Neuronal stem cell (in vitro differentiated cells): ENCODE results near the gene PYGO2.

Source experiments
- DNase-seq: peaks from one replicate; pipeline ENCODE4 v3.0.0-alpha.2; 2013; ENCODE audit warnings: low spot score
- H2AFZ ChIP-seq: one replicate; pipeline ENCODE4 v1.6.1; 2013; ENCODE audit warnings: mild to moderate bottlenecking, low read length, inconsistent platforms
- H2AK5ac ChIP-seq: 2 replicates; pipeline ENCODE4 v1.6.1; 2013; ENCODE audit warnings: low read depth, mild to moderate bottlenecking, inconsistent platforms, low read length, moderate library complexity, mixed read lengths
- H2BK120ac ChIP-seq: 2 replicates; pipeline ENCODE4 v1.6.1; 2013; ENCODE audit warnings: low read depth, mild to moderate bottlenecking, inconsistent platforms, low read length, moderate library complexity, mixed read lengths
- H2BK12ac ChIP-seq: one replicate; pipeline ENCODE4 v1.6.1; 2013; ENCODE audit warnings: low read length, inconsistent platforms
- H2BK15ac ChIP-seq: 2 replicates; pipeline ENCODE4 v1.6.1; 2013; ENCODE audit warnings: mild to moderate bottlenecking, low read length, inconsistent platforms, mixed read lengths
- H2BK5ac ChIP-seq: one replicate; pipeline ENCODE4 v1.6.1; 2013; ENCODE audit warnings: inconsistent platforms, mild to moderate bottlenecking, low read length, moderate library complexity
- H3K14ac ChIP-seq: one replicate; pipeline ENCODE4 v1.6.1; 2013; ENCODE audit warnings: low read length, inconsistent platforms
- H3K18ac ChIP-seq: 2 replicates; pipeline ENCODE4 v1.6.1; 2013; ENCODE audit warnings: low read length, inconsistent platforms
- H3K23ac ChIP-seq: 2 replicates; pipeline ENCODE4 v1.6.1; 2013; ENCODE audit warnings: low read depth, mild to moderate bottlenecking, mixed read lengths, low read length, inconsistent platforms; ENCODE audit not compliant: poor library complexity
- H3K27ac ChIP-seq: replicated peaks from 3 replicates; pipeline ENCODE4 v1.5.1; 2013; ENCODE audit warnings: low read length, inconsistent platforms
- H3K27me3 ChIP-seq, 3 experiments: 2 replicates each; pipeline ENCODE4 v1.6.1; 2013; ENCODE audit warnings: low read length in 3 of 3, mild to moderate bottlenecking in 2 of 3, inconsistent platforms in 1 of 3, low read depth in 1 of 3, mixed read lengths in 1 of 3, moderate library complexity in 1 of 3; ENCODE audit not compliant: control insufficient read depth in 3 of 3, insufficient read depth in 3 of 3
- H3K36me3 ChIP-seq, 2 donors: replicated peaks in 1 of 2; 2 replicates each; pipeline ENCODE4 v1.6.1; 2013; ENCODE audit warnings: low read length in 2 of 2; ENCODE audit not compliant: control insufficient read depth in 2 of 2, insufficient read depth in 2 of 2
- H3K4ac ChIP-seq: 2 replicates; pipeline ENCODE4 v1.6.1; 2013; ENCODE audit warnings: inconsistent platforms, mild to moderate bottlenecking, low read length, moderate library complexity
- H3K4me1 ChIP-seq, 2 donors: 1 replicate in 1 of 2; 2 replicates in 1 of 2; pipeline ENCODE4 v1.6.1; 2013; ENCODE audit warnings: low read length in 2 of 2, low read depth in 1 of 2; ENCODE audit not compliant: control insufficient read depth in 2 of 2, insufficient read depth in 1 of 2
- H3K4me2 ChIP-seq: one replicate; pipeline ENCODE4 v1.6.1; 2013; ENCODE audit warnings: mild to moderate bottlenecking, low read length, inconsistent platforms; ENCODE audit not compliant: insufficient read depth, poor library complexity, severe bottlenecking
- H3K4me3 ChIP-seq, 2 donors: 2 replicates each; pipeline ENCODE4 v1.5.1; 2013; ENCODE audit warnings: low read length in 2 of 2, mild to moderate bottlenecking in 2 of 2, inconsistent platforms in 1 of 2, moderate library complexity in 1 of 2
- H3K79me1 ChIP-seq: one replicate; pipeline ENCODE4 v1.6.1; 2013; ENCODE audit warnings: low read depth, mild to moderate bottlenecking, inconsistent platforms, low read length, moderate library complexity
- H3K9ac ChIP-seq: one replicate; pipeline ENCODE4 v1.6.1; 2013; ENCODE audit warnings: mild to moderate bottlenecking, low read depth, low read length, inconsistent platforms; ENCODE audit not compliant: poor library complexity
- H3K9me3 ChIP-seq, 2 donors: replicated peaks in 1 of 2; 2 replicates each; pipeline versions ENCODE3 to v1.6.1; 2013; ENCODE audit warnings: low read length in 2 of 2, mild to moderate bottlenecking in 2 of 2, inconsistent platforms in 1 of 2, low read depth in 1 of 2, mixed read lengths in 1 of 2, moderate library complexity in 1 of 2; ENCODE audit not compliant: control insufficient read depth in 2 of 2, insufficient read depth in 1 of 2
- H4K8ac ChIP-seq: one replicate; pipeline ENCODE4 v1.6.1; 2013; ENCODE audit warnings: low read depth, mild to moderate bottlenecking, inconsistent platforms, low read length, moderate library complexity
- H4K91ac ChIP-seq: one replicate; pipeline ENCODE4 v1.6.1; 2013; ENCODE audit warnings: low read length, low read depth, mild to moderate bottlenecking, inconsistent platforms; ENCODE audit not compliant: poor library complexity
- WGBS, 2 donors: extraction: QIAGEN DNeasy Blood & Tissue Kit; methylation state at CpG; one replicate each; pipeline ENCODE4 v1.1.7; 2013; ENCODE audit warnings: missing lambda C conversion rate in 2 of 2, mixed read lengths in 1 of 2; ENCODE audit not compliant: insufficient read length in 2 of 2, insufficient replicate concordance in 1 of 2; ENCODE audit errors: extremely low coverage in 2 of 2; 5-methylcytosine and 5-hydroxymethylcytosine counted together

PYGO2 gene

DNA sequence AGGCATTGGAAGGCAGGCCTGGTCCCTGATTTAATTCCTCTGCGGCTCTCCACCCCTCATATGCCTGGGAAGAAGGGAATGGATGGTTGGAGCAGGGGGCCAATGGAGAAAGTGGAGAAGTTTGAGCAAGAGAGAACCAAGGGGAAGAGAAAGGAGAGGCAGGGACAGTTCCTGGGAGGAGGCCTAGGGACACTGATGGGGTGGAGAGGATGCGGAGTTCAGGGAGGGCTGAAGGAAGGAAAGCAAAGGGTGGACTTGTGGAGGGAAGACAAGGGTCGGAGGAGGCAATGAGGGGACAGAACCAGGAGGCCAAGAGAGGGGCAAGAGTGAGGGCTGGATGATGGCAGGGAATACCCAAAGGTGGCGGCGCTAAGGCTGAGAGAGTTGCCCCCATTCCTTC lies 48.2 kb upstream of the PYGO2 start:
- Histone ChIP-seq H2BK12ac (peak overlapping the region; percentile 69), H3K4me1 (peaks cover 14 to 31% of the 10 kb centered on the region in 2 donors), H3K18ac (peak overlapping the region; percentile 7), H3K4me2 (no peak overlapping the region), H3K9me3 (no peaks in the 10 kb centered on the region), H2AK5ac (peak overlapping the region; percentile 86), H2BK15ac (peak overlapping the region; percentile 30), H2BK5ac (no peak overlapping the region), H3K23ac (no peak overlapping the region), H3K9ac (no peak overlapping the region), H3K14ac (no peak overlapping the region), H4K8ac (no peak overlapping the region), H4K91ac (no peak overlapping the region), H3K36me3 (peaks cover 0 to 2% of the 10 kb centered on the region in 2 donors), H3K79me1 (peaks cover 4% of the 10 kb centered on the region), H3K4ac (no peak overlapping the region), H2BK120ac (peak overlapping the region; percentile 12), H2AFZ (no peak overlapping the region), H3K27me3 (no peaks in the 10 kb centered on the region), H3K4me3 (no peak overlapping the region), H3K27ac (no peak overlapping the region)
- no peak for DNase-seq
- WGBS, 2 donors = no CpG with 5 or more reads among the region's 5 CpGs

DNA sequence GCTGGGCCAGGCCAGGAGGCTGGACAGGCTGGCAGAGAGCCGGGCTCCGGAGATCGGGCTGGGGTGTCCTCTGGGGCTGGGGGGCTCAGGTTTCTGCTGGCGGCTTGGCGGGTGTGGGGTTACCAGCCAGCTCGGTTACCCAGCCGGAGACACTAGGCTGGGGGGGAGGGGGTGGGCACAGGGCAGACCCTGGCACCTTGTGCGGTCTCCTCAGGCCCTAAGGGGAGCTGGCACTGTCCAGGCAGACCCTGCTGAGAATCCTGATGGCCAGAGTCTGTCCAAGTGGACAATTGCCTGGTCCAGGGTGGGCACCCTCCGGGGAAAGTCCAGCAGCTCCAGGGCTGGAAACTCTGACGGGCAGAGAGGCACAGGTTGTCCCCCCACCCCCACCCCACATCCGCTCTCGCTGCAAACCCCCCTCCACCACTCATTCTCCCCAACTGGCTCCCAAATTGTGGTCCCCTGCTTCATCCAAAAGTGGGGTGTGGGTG lies 47.7 kb upstream of the PYGO2 start:
- H3K23ac ChIP-seq = no peak overlapping the region
- no peak overlapping the region for H4K91ac ChIP-seq
- no peaks in the 10 kb centered on the region for H3K36me3 ChIP-seq
- H3K27me3 ChIP-seq = no peaks in the 10 kb centered on the region
- H4K8ac ChIP-seq = no peak overlapping the region
- H3K4ac ChIP-seq = no peak overlapping the region
- peak overlapping the region; percentile 36 for H3K18ac ChIP-seq
- DNase-seq = no peak
- H3K9ac ChIP-seq = peak overlapping the region; percentile 3
- H2AK5ac ChIP-seq = peak overlapping the region; percentile 86
- peak overlapping the region; percentile 30 for H2BK15ac ChIP-seq
- no peak overlapping the region for H3K4me2 ChIP-seq
- no peak overlapping the region for H3K4me3 ChIP-seq
- H3K14ac ChIP-seq = no peak overlapping the region
- H2AFZ ChIP-seq = no peak overlapping the region
- H2BK5ac ChIP-seq = peak overlapping the region; percentile 55
- no peaks in the 10 kb centered on the region for H3K9me3 ChIP-seq
- peak overlapping the region; percentile 50 for H2BK12ac ChIP-seq
- H3K79me1 ChIP-seq = peaks cover 6% of the 10 kb centered on the region
- H2BK120ac ChIP-seq = no peak overlapping the region
- no CpG with 5 or more reads among the region's 12 CpGs for WGBS, 2 donors
- H3K4me1 ChIP-seq = peaks cover 17 to 35% of the 10 kb centered on the region in 2 donors
- H3K27ac ChIP-seq = peak overlapping the region; percentile 8

DNA sequence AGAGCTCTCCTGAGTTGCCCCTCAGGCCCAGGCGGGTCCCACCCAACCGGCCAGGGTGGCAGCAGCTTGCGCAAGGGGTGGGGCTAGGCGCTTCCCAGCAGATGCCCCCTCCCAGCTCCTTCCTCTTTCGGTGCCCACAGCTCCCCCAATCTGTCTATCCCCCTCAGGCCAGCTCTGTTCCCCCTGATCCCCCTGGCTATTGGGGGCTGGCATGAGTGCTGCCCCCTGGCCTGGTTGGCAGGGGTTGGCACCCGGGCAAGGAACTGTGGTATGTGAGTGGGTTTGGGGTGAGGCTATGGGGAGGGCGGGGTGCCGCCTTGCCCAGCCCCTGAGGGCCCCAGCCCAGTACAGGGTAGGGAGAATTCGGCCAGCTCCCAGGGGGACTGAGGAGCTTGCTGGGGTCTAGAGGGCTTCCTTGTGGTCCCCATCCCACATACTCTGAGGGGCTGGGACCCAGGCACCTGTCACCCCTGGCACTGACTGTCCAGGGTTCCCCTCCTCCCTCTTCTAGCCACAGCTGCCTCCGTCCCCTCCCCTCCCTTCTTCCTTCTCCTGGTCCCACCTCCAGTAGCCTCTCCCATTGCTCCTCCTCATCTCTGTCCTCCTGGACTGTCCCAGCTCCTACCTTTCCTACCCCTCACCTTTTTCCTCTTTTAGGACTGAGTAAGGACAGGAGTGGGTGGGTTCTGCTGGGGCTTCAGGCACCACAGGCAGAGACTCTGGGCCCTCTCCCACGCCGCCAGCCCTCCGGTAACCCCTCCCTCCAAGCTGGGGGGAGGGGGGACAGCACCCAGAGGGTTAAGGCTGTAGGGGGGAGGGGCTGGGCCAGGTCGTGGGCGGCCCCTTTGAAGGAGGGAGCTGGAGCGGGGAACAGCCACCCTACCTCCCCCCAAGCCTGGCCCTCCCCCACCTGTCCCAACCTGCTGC lies 46.7 kb upstream of the PYGO2 start:
- H3K4me2 ChIP-seq = no peak overlapping the region
- DNase-seq = no peak
- no peak overlapping the region for H3K23ac ChIP-seq
- WGBS, 2 donors = no CpG with 5 or more reads among the region's 16 CpGs
- H3K4me1 ChIP-seq = peaks cover 21 to 38% of the 10 kb centered on the region in 2 donors
- H2BK5ac ChIP-seq = peak overlapping the region; percentile 55
- H2BK15ac ChIP-seq = peak overlapping the region; percentile 51
- no peak overlapping the region for H4K8ac ChIP-seq
- H2AFZ ChIP-seq = no peak overlapping the region
- no peaks in the 10 kb centered on the region for H3K9me3 ChIP-seq
- H3K18ac ChIP-seq = peak overlapping the region; percentile 76
- H3K27ac ChIP-seq = peak overlapping the region; percentile 8
- H2AK5ac ChIP-seq = peak overlapping the region; percentile 86
- no peak overlapping the region for H2BK12ac ChIP-seq
- no peak overlapping the region for H3K9ac ChIP-seq
- H4K91ac ChIP-seq = no peak overlapping the region
- H3K79me1 ChIP-seq = peaks cover 12% of the 10 kb centered on the region
- H3K36me3 ChIP-seq = no peaks in the 10 kb centered on the region
- no peak overlapping the region for H3K4me3 ChIP-seq
- peak overlapping the region; percentile 61 for H3K4ac ChIP-seq
- H3K14ac ChIP-seq = no peak overlapping the region
- H3K27me3 ChIP-seq = no peaks in the 10 kb centered on the region
- H2BK120ac ChIP-seq = no peak overlapping the region

DNA sequence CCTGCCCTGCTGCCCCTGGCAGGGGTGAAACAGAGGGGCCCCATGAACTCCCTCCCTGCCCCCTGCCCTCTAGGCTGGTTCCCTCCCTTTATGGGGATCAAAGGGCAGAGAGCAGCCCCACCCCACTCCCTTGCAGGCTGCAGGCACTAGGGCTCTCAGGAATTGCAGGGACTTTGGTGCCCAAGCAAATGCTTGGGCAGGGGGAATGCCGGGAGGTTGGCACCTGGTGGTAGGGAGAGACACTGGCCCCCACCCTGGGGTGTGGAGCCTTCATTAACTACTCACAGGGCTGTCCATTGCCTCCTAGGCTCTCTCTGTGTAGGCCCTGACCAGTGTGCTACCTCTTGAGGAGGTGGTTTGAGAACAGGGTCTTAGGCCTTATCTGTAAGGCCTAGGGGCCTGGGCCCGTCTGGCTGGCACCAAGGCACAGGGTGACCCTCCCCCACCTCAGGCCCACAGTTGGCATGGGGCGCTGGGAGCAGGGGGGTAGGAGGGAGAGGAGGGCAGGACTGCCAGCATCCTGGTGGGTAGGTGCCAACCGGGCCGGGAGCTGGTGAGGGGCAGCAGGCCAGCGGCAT lies 45.8 kb upstream of the PYGO2 start:
- no peak overlapping the region for H3K4ac ChIP-seq
- H3K27ac ChIP-seq = no peak overlapping the region
- no peak overlapping the region for H3K18ac ChIP-seq
- no peak overlapping the region for H2BK15ac ChIP-seq
- no CpG with 5 or more reads among the region's 6 CpGs for WGBS, 2 donors
- peak overlapping the region; percentile 86 for H2AK5ac ChIP-seq
- H4K91ac ChIP-seq = no peak overlapping the region
- H3K4me3 ChIP-seq = no peak overlapping the region
- H2BK120ac ChIP-seq = no peak overlapping the region
- no peaks in the 10 kb centered on the region for H3K9me3 ChIP-seq
- DNase-seq = no peak
- H3K27me3 ChIP-seq = no peaks in the 10 kb centered on the region
- no peak overlapping the region for H3K4me2 ChIP-seq
- H3K4me1 ChIP-seq = peaks cover 17 to 37% of the 10 kb centered on the region in 2 donors
- no peaks in the 10 kb centered on the region for H3K36me3 ChIP-seq
- H4K8ac ChIP-seq = peak overlapping the region; percentile 56
- H2AFZ ChIP-seq = no peak overlapping the region
- no peak overlapping the region for H2BK5ac ChIP-seq
- H2BK12ac ChIP-seq = peak overlapping the region; percentile 26
- H3K23ac ChIP-seq = peak overlapping the region; percentile 27
- H3K79me1 ChIP-seq = peaks cover 12% of the 10 kb centered on the region
- no peak overlapping the region for H3K14ac ChIP-seq
- H3K9ac ChIP-seq = no peak overlapping the region
